ENCODE results near the gene PITPNC1. TPM values are rescaled to one million over a fixed set of nuclear protein-coding genes. Genes with fewer than 3 reads are reported as not detected.
"Not testable (repeated sequence)": the region's sequence is repeated elsewhere in the genome, so short reads cannot be mapped to it uniquely, and the experiment has no call there.

The PITPNC1 gene
- total RNA-seq, 1 experiment from 2014 or later = 35.5 TPM

- no peaks in the 10 kb centered on the region for H3K27me3 ChIP-seq (replicated peaks; ENCODE audit: insufficient read depth, low read depth, low read length, poor library complexity)
- BruUV-seq (replicated peaks) = no TSS peak
- TF ChIP-seq CTCF (conservative IDR thresholded peaks at IDR 0.05; ENCODE audit: low read depth, low read length) (no peak), EZH2 (IDR thresholded peaks at IDR 0.05; ENCODE audit: borderline replicate concordance, low read depth, low read length, poor library complexity, severe bottlenecking) (no peak)
- H3K36me3 ChIP-seq (ENCODE audit: insufficient read depth, low read length, poor library complexity, severe bottlenecking) = no peaks in the 10 kb centered on the region
- H3K27ac ChIP-seq (ENCODE audit: low read depth, low read length, poor library complexity, severe bottlenecking) = no peak overlapping the region
- H3K4me1 ChIP-seq (ENCODE audit: insufficient read depth, low read length, poor library complexity, severe bottlenecking) = no peaks in the 10 kb centered on the region
- H3K4me3 ChIP-seq (ENCODE audit: low read depth, low read length, poor library complexity, severe bottlenecking) = no peak overlapping the region
- ChIA-PET CTCF (no interaction called here), POLR2A (ENCODE audit: low non-redundant PET) (interaction anchor here (0.6 kb wide), 1 partner anchor 73 kb away, joined by 6 read pairs; no protein-coding TSS in a partner anchor)
- DNase-seq (ENCODE audit: low spot score) = no peak
- intact Hi-C loops (cut with micrococcal nuclease; ENCODE audit: unreplicated experiment) = no loop called here
- H3K9me3 ChIP-seq (ENCODE audit: low read depth, low read length, poor library complexity, severe bottlenecking) = no peaks in the 10 kb centered on the region
These were observed 267.0 kb downstream of the PITPNC1 start for GRCh38 chr17:67644061-67644460.

DNA sequence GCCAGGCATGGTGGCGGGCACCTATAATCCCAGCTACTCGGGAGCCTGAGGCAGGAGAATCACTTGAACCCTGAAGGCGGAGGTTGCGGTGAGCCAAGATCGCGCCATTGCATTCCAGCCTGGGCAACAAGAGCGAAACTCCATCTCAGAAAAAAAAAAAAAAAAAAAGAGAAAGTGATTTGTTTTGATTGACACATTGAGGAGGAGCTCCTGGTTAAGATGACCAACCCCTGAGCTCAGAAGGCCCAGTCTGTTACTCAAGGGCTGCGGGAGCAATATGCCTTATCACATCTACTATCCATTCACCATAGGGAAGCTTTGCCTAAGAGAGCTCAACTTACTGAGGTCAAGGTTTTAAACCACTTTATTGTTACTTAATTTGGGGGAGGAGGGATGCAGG, 268.1 kb downstream of the PITPNC1 start:
- DNase-seq (ENCODE audit: low spot score); BruUV-seq (replicated peaks); CTCF ChIA-PET; intact Hi-C loops (cut with micrococcal nuclease; ENCODE audit: unreplicated experiment); H3K9me3 ChIP-seq (ENCODE audit: low read depth, low read length, poor library complexity, severe bottlenecking); H3K27me3 ChIP-seq (replicated peaks; ENCODE audit: insufficient read depth, low read depth, low read length, poor library complexity); H3K27ac ChIP-seq (ENCODE audit: low read depth, low read length, poor library complexity, severe bottlenecking); H3K4me3 ChIP-seq (ENCODE audit: low read depth, low read length, poor library complexity, severe bottlenecking); POLR2A ChIA-PET (ENCODE audit: low non-redundant PET); H3K4me1 ChIP-seq (ENCODE audit: insufficient read depth, low read length, poor library complexity, severe bottlenecking); H3K36me3 ChIP-seq (ENCODE audit: insufficient read depth, low read length, poor library complexity, severe bottlenecking): not testable (repeated sequence)

GRCh38 chr17:67646472-67646871, 269.4 kb downstream of the PITPNC1 start:
- DNase-seq (ENCODE audit: low spot score) = no peak
- no peaks in the 10 kb centered on the region for H3K36me3 ChIP-seq (ENCODE audit: insufficient read depth, low read length, poor library complexity, severe bottlenecking)
- H3K9me3 ChIP-seq (ENCODE audit: low read depth, low read length, poor library complexity, severe bottlenecking) = no peaks in the 10 kb centered on the region
- no peak overlapping the region for H3K27ac ChIP-seq (ENCODE audit: low read depth, low read length, poor library complexity, severe bottlenecking)
- H3K4me1 ChIP-seq (ENCODE audit: insufficient read depth, low read length, poor library complexity, severe bottlenecking) = no peaks in the 10 kb centered on the region
- TF ChIP-seq CTCF (conservative IDR thresholded peaks at IDR 0.05; ENCODE audit: low read depth, low read length) = no peak
- no peak for TF ChIP-seq EZH2 (IDR thresholded peaks at IDR 0.05; ENCODE audit: borderline replicate concordance, low read depth, low read length, poor library complexity, severe bottlenecking)
- ChIA-PET CTCF (no interaction called here), POLR2A (ENCODE audit: low non-redundant PET) (no interaction called here)
- no TSS peak for BruUV-seq (replicated peaks)
- no peak overlapping the region for H3K4me3 ChIP-seq (ENCODE audit: low read depth, low read length, poor library complexity, severe bottlenecking)
- intact Hi-C loops (cut with micrococcal nuclease; ENCODE audit: unreplicated experiment) = no loop called here
- no peaks in the 10 kb centered on the region for H3K27me3 ChIP-seq (replicated peaks; ENCODE audit: insufficient read depth, low read depth, low read length, poor library complexity)

- H3K4me1 ChIP-seq (ENCODE audit: insufficient read depth, low read length, poor library complexity, severe bottlenecking) = no peaks in the 10 kb centered on the region
- BruUV-seq (replicated peaks) = no TSS peak
- H3K36me3 ChIP-seq (ENCODE audit: insufficient read depth, low read length, poor library complexity, severe bottlenecking) = no peaks in the 10 kb centered on the region
- H3K27ac ChIP-seq (ENCODE audit: low read depth, low read length, poor library complexity, severe bottlenecking) = no peak overlapping the region
- no peak for DNase-seq (ENCODE audit: low spot score)
- POLR2A ChIA-PET (ENCODE audit: low non-redundant PET) = no interaction called here
- no peak overlapping the region for H3K4me3 ChIP-seq (ENCODE audit: low read depth, low read length, poor library complexity, severe bottlenecking)
- CTCF ChIA-PET = interaction anchor here (0.6 kb wide), 1 partner anchor 42 kb away, joined by 3 read pairs; no protein-coding TSS in a partner anchor
- TF ChIP-seq EZH2 (IDR thresholded peaks at IDR 0.05; ENCODE audit: borderline replicate concordance, low read depth, low read length, poor library complexity, severe bottlenecking) (no peak), CTCF (conservative IDR thresholded peaks at IDR 0.05; ENCODE audit: low read depth, low read length) (no peak)
- H3K27me3 ChIP-seq (replicated peaks; ENCODE audit: insufficient read depth, low read depth, low read length, poor library complexity) = no peaks in the 10 kb centered on the region
- intact Hi-C loops (cut with micrococcal nuclease; ENCODE audit: unreplicated experiment) = no loop called here
- no peaks in the 10 kb centered on the region for H3K9me3 ChIP-seq (ENCODE audit: low read depth, low read length, poor library complexity, severe bottlenecking)
These were observed 270.4 kb downstream of the PITPNC1 start for GRCh38 chr17:67647482-67647881.

Data from A673 (cell line).